IPS-20b (cell line): ENCODE data around the gene THRB.

Source experiments
- H3K27ac ChIP-seq: one replicate; pipeline ENCODE4 v1.5.1; 2013; ENCODE audit warnings: low read length
- H3K27me3 ChIP-seq: 2 replicates; pipeline ENCODE4 v1.6.1; 2013; ENCODE audit warnings: mild to moderate bottlenecking, low read length, inconsistent platforms; ENCODE audit not compliant: insufficient read depth
- H3K36me3 ChIP-seq: 2 replicates; pipeline ENCODE4 v1.6.1; 2013; ENCODE audit warnings: low read depth, mild to moderate bottlenecking, inconsistent platforms, low read length, moderate library complexity; ENCODE audit not compliant: insufficient read depth
- H3K4me1 ChIP-seq: 2 replicates; pipeline ENCODE4 v1.6.1; 2013; ENCODE audit warnings: mild to moderate bottlenecking, control low read depth, inconsistent platforms, low read length, moderate library complexity; ENCODE audit not compliant: insufficient read depth
- H3K4me3 ChIP-seq: 2 replicates; pipeline ENCODE4 v1.5.1; 2013; ENCODE audit warnings: mild to moderate bottlenecking, low read length, inconsistent platforms
- H3K9ac ChIP-seq: 2 replicates; pipeline ENCODE4 v1.6.1; 2013; ENCODE audit warnings: low read depth, mild to moderate bottlenecking, inconsistent platforms, low read length, moderate library complexity
- H3K9me3 ChIP-seq: 2 replicates; pipeline ENCODE4 v1.6.1; 2013; ENCODE audit warnings: mild to moderate bottlenecking, low read depth, low read length, inconsistent platforms; ENCODE audit not compliant: insufficient read depth

The THRB gene

GRCh38 chr3:24133942-24134341 lies 360.7 kb downstream of the THRB start:
- Histone ChIP-seq H3K9ac (no peak overlapping the region), H3K27ac (no peak overlapping the region), H3K4me1 (no peaks in the 10 kb centered on the region), H3K27me3 (no peaks in the 10 kb centered on the region), H3K9me3 (no peaks in the 10 kb centered on the region), H3K36me3 (no peaks in the 10 kb centered on the region), H3K4me3 (no peak overlapping the region)

- Histone ChIP-seq H3K9me3 (no peaks in the 10 kb centered on the region), H3K9ac (no peak overlapping the region), H3K27ac (no peak overlapping the region), H3K4me3 (no peak overlapping the region), H3K36me3 (no peaks in the 10 kb centered on the region), H3K27me3 (no peaks in the 10 kb centered on the region), H3K4me1 (no peaks in the 10 kb centered on the region)
Observed at GRCh38 chr3:24133436-24133835, 361.2 kb downstream of the THRB start.

- Histone ChIP-seq H3K9ac (no peak overlapping the region), H3K4me1 (no peaks in the 10 kb centered on the region), H3K36me3 (no peaks in the 10 kb centered on the region), H3K27me3 (no peaks in the 10 kb centered on the region), H3K4me3 (no peak overlapping the region), H3K9me3 (no peaks in the 10 kb centered on the region), H3K27ac (no peak overlapping the region)
Observed at GRCh38 chr3:24129549-24129948, 365.1 kb downstream of the THRB start.

- H3K4me1 ChIP-seq = no peaks in the 10 kb centered on the region
- no peak overlapping the region for H3K9ac ChIP-seq
- no peaks in the 10 kb centered on the region for H3K27me3 ChIP-seq
- H3K27ac ChIP-seq = no peak overlapping the region
- H3K9me3 ChIP-seq = no peaks in the 10 kb centered on the region
- H3K36me3 ChIP-seq = no peaks in the 10 kb centered on the region
- no peak overlapping the region for H3K4me3 ChIP-seq
Observed at GRCh38 chr3:24128199-24129005, 366.2 kb downstream of the THRB start.

- Histone ChIP-seq H3K9ac (no peak overlapping the region), H3K36me3 (no peaks in the 10 kb centered on the region), H3K27me3 (no peaks in the 10 kb centered on the region), H3K4me3 (no peak overlapping the region), H3K9me3 (no peaks in the 10 kb centered on the region), H3K4me1 (no peaks in the 10 kb centered on the region), H3K27ac (no peak overlapping the region)
Observed at GRCh38 chr3:24123596-24123995, 371.1 kb downstream of the THRB start.

- no peaks in the 10 kb centered on the region for H3K36me3 ChIP-seq
- H3K4me1 ChIP-seq = no peaks in the 10 kb centered on the region
- no peak overlapping the region for H3K27ac ChIP-seq
- H3K4me3 ChIP-seq = no peak overlapping the region
- no peak overlapping the region for H3K9ac ChIP-seq
- no peaks in the 10 kb centered on the region for H3K27me3 ChIP-seq
- no peaks in the 10 kb centered on the region for H3K9me3 ChIP-seq
Observed at GRCh38 chr3:24120434-24120833, 374.2 kb downstream of the THRB start.

GRCh38 chr3:24119321-24119751 lies 375.3 kb downstream of the THRB start:
- Histone ChIP-seq H3K36me3 (no peaks in the 10 kb centered on the region), H3K4me3 (no peak overlapping the region), H3K4me1 (no peaks in the 10 kb centered on the region), H3K27me3 (no peaks in the 10 kb centered on the region), H3K9ac (no peak overlapping the region), H3K9me3 (no peaks in the 10 kb centered on the region), H3K27ac (no peak overlapping the region)

GRCh38 chr3:24117508-24117907 lies 377.1 kb downstream of the THRB start:
- Histone ChIP-seq H3K9me3 (no peaks in the 10 kb centered on the region), H3K4me3 (no peak overlapping the region), H3K27me3 (no peaks in the 10 kb centered on the region), H3K36me3 (no peaks in the 10 kb centered on the region), H3K9ac (no peak overlapping the region), H3K4me1 (no peaks in the 10 kb centered on the region), H3K27ac (no peak overlapping the region)

GRCh38 chr3:24111711-24112110 lies 382.9 kb downstream of the THRB start:
- Histone ChIP-seq H3K9ac (no peak overlapping the region), H3K27ac (no peak overlapping the region), H3K36me3 (no peaks in the 10 kb centered on the region), H3K4me1 (no peaks in the 10 kb centered on the region), H3K9me3 (no peaks in the 10 kb centered on the region), H3K27me3 (no peaks in the 10 kb centered on the region), H3K4me3 (no peak overlapping the region)

GRCh38 chr3:24110051-24110450 lies 384.6 kb downstream of the THRB start:
- H3K9ac ChIP-seq = no peak overlapping the region
- no peak overlapping the region for H3K27ac ChIP-seq

GRCh38 chr3:24101676-24102168 lies 392.9 kb downstream of the THRB start:
- H3K27ac ChIP-seq = no peak overlapping the region

More at GRCh38 chr3:24110051-24110450, 384.6 kb downstream of the THRB start:
- H3K4me1 ChIP-seq = no peaks in the 10 kb centered on the region
- H3K27me3 ChIP-seq = no peaks in the 10 kb centered on the region
- H3K9me3 ChIP-seq = no peaks in the 10 kb centered on the region
- no peak overlapping the region for H3K4me3 ChIP-seq
- no peaks in the 10 kb centered on the region for H3K36me3 ChIP-seq

GRCh38 chr3:24100696-24101402 lies 393.8 kb downstream of the THRB start:
- H3K36me3 ChIP-seq = no peaks in the 10 kb centered on the region
- H3K27ac ChIP-seq = no peak overlapping the region
- no peaks in the 10 kb centered on the region for H3K27me3 ChIP-seq
- no peak overlapping the region for H3K4me3 ChIP-seq
- H3K9ac ChIP-seq = no peak overlapping the region
- no peaks in the 10 kb centered on the region for H3K9me3 ChIP-seq
- H3K4me1 ChIP-seq = peaks cover 6% of the 10 kb centered on the region

More at GRCh38 chr3:24101676-24102168, 392.9 kb downstream of the THRB start:
- no peak overlapping the region for H3K9ac ChIP-seq
- no peaks in the 10 kb centered on the region for H3K27me3 ChIP-seq
- H3K4me1 ChIP-seq = peaks cover 6% of the 10 kb centered on the region
- H3K9me3 ChIP-seq = no peaks in the 10 kb centered on the region
- H3K36me3 ChIP-seq = no peaks in the 10 kb centered on the region
- no peak overlapping the region for H3K4me3 ChIP-seq
